ENCODE data around the gene CR1. TPM values are rescaled to one million over a fixed set of nuclear protein-coding genes. Genes with fewer than 3 reads are reported as not detected.
"Not testable (repeated sequence)": the region's sequence is repeated elsewhere in the genome, so short reads cannot be mapped to it uniquely, and the experiment has no call there.

Gene CR1
- total RNA-seq, 2 experiments from 2014 or later: not detected

DNA sequence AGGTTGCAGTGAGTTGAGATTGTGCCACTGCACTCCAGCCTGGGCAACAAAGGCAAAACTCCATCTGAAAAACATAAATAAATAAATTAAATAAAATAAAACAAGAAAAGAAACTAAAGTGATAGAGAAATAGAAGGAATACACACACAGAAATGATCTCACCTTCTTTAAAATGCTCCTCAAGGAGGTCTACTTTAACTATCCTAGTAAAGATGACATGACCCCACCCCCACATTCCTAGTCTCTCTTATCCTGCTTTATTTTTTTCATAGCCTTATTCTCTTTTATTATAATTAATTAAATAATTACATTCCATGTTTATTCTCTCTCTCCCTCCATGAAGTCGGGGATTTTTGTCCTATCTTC lies 131.0 kb downstream of the CR1 start:
- Mint-ChIP-seq H3K36me3 (ENCODE audit: low read depth) (no peaks in the 10 kb centered on the region), H3K27ac (no peak overlapping the region)

DNA sequence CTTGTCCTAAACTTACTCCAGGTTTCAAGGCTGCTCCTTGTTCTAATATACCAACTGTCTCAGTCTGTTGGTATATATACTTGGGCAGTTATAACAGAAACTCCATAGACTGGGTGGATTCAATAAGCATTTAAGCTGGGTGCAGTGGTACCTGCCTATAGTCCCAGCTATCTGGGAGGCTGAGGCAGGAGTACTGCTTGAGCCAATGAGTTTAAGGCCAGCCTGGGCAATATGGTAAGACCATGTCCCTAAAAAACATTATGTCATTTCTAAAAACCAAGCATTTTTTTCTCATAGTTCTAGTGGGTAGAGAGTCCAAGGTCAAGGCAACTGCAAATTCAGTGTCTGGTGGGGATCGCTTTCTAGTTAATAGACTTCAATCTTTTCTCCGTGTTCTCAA lies 131.5 kb downstream of the CR1 start:
- H3K9me3 Mint-ChIP-seq: no peaks in the 10 kb centered on the region
- ChIA-PET POLR2A (no interaction called here), CTCF (interaction anchor here (0.6 kb wide), 1 partner anchor 521 kb away, joined by 3 read pairs; no protein-coding TSS in a partner anchor)
- no peaks in the 10 kb centered on the region for H3K4me1 Mint-ChIP-seq
- H3K4me3 Mint-ChIP-seq: no peak overlapping the region
- peaks cover 9% of the 10 kb centered on the region for H3K27me3 Mint-ChIP-seq
- H3K36me3 Mint-ChIP-seq (ENCODE audit: low read depth): no peaks in the 10 kb centered on the region
- H3K27ac Mint-ChIP-seq: no peak overlapping the region
- DNase-seq: no peak

More for the DNA sequence above, 131.0 kb downstream of the CR1 start:
- Mint-ChIP-seq H3K9me3 (no peaks in the 10 kb centered on the region), H3K4me3 (no peak overlapping the region), H3K27me3 (peaks cover 9% of the 10 kb centered on the region), H3K4me1 (no peaks in the 10 kb centered on the region)
- ChIA-PET CTCF (no interaction called here), POLR2A (no interaction called here)
- no peak for DNase-seq

DNA sequence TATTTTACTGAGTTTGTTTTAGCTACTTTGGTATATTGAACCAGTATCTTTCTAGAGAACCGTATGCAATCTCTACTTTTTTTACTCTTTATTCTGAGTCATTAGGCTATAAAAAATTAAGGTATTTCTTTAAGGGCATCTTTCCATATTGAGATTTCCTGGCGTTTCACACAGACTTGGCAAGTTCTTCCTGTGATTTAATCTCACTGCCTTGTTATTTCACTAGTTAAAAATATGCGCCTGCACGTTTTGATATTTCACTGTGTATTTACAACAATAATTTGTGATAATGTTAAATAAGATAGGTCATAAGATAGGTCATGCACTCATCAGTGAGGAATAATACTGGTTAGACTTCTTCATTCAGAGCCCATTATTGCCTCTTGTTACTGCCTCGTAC lies 132.8 kb downstream of the CR1 start:
- Mint-ChIP-seq H3K4me3 (no peak overlapping the region), H3K36me3 (ENCODE audit: low read depth) (no peaks in the 10 kb centered on the region), H3K27ac (no peak overlapping the region), H3K27me3 (peaks cover 10% of the 10 kb centered on the region), H3K9me3 (no peaks in the 10 kb centered on the region), H3K4me1 (no peaks in the 10 kb centered on the region)
- POLR2A ChIA-PET: no interaction called here
- DNase-seq: no peak
- CTCF ChIA-PET: no interaction called here

DNA sequence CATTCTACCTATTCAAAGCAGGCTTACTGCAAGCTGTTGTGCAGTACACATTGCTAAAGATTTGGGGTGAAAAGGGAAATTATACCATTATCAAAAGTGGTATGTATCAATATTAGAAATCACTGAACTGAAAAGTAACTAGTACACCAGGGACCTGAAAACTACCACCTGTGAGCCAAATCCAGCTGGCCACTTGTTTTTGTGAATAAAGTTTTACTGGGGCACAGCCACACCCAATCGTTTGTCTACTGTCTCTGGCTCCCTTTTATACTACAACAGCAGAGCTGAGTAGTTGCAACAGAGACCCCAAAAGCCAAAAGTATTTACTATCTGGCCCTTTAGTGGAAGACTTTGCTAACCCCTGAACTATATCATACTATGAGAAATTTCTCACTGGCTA lies 135.2 kb downstream of the CR1 start:
- no peaks in the 10 kb centered on the region for H3K9me3 Mint-ChIP-seq
- POLR2A ChIA-PET: no interaction called here
- DNase-seq: no peak

DNA sequence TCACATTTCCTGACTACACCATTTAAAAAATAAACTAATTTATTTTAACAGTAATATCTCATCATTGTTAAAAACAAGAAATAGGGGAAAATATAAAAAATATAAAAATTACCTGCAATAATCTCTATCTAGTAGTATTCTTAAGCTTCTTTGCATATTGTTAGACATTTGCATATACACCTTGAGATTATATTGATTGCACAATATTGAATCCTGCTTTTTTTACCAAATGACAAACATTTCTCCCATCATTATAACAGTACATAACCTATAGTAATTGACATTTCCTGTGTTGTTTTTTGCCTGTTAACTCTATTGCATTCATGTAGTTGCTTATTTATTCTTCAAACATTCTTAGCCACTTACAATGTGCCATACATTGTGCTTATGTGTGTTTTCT lies 137.3 kb downstream of the CR1 start:
- no peaks in the 10 kb centered on the region for H3K9me3 Mint-ChIP-seq
- H3K36me3 Mint-ChIP-seq (ENCODE audit: low read depth): no peaks in the 10 kb centered on the region
- no peak for DNase-seq
- H3K4me3 Mint-ChIP-seq: no peak overlapping the region
- H3K27ac Mint-ChIP-seq: no peak overlapping the region
- H3K27me3 Mint-ChIP-seq: peaks cover 16% of the 10 kb centered on the region
- ChIA-PET POLR2A (no interaction called here), CTCF (no interaction called here)
- no peaks in the 10 kb centered on the region for H3K4me1 Mint-ChIP-seq

More for the DNA sequence above, 135.2 kb downstream of the CR1 start:
- H3K4me1 Mint-ChIP-seq: no peaks in the 10 kb centered on the region
- H3K4me3 Mint-ChIP-seq: no peak overlapping the region
- no peaks in the 10 kb centered on the region for H3K36me3 Mint-ChIP-seq (ENCODE audit: low read depth)
- CTCF ChIA-PET: no interaction called here
- no peak overlapping the region for H3K27ac Mint-ChIP-seq
- H3K27me3 Mint-ChIP-seq: peaks cover 13% of the 10 kb centered on the region

DNA sequence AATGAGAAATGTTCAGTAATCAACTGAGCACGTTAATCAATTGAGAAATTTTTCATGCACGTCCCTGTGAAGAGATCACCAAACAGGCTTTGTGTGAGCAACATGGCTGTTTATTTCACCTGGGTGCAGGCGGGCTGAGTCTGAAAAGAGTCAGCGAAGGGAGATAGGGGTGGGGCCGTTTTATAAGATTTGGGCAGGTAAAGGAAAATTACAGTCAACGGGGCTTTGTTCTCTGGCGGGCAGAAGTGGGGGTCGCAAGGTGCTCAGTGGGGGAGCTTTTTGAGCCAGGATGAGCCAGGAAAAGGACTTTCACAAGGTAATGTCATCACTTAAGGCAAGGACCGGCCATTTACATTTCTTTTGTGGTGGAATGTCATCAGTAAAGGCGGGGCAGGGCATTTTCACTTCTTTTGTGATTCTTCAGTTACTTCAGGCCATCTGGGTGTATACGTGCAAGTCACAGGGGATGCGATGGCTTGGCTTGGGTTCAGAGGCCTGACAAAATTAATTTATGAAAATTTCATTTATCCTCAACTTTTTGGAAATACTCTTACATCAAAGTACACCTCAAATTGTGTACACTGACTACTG lies 137.8 kb downstream of the CR1 start:
- H3K9me3 Mint-ChIP-seq; H3K4me3 Mint-ChIP-seq; POLR2A ChIA-PET; H3K36me3 Mint-ChIP-seq (ENCODE audit: low read depth); DNase-seq; H3K4me1 Mint-ChIP-seq; H3K27ac Mint-ChIP-seq; CTCF ChIA-PET: not testable (repeated sequence)
- H3K27me3 Mint-ChIP-seq: peaks cover 21% of the 10 kb centered on the region

DNA sequence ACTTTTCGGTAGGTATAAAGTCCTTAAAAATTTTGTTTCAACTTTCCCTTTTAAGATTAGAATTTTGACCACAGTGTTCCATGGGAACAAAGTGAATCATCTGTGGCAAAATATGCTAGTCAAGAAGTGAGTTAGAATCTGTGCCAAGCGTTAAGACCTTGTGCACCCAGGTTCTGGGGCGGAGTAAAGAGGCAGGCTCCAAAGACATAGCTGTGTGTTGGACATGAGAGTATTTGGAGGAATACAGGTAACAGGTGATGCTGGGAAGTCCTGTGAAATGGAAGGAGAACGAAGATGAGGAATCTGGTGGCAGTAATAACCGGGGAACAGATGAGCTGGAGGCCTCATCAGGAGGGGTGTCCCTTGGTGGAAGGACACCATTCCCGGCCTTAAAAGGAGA lies 138.3 kb downstream of the CR1 start:
- POLR2A ChIA-PET; H3K4me1 Mint-ChIP-seq; CTCF ChIA-PET; H3K36me3 Mint-ChIP-seq (ENCODE audit: low read depth); H3K4me3 Mint-ChIP-seq; H3K27ac Mint-ChIP-seq; DNase-seq; H3K9me3 Mint-ChIP-seq: not testable (repeated sequence)
- peaks cover 23% of the 10 kb centered on the region for H3K27me3 Mint-ChIP-seq

DNA sequence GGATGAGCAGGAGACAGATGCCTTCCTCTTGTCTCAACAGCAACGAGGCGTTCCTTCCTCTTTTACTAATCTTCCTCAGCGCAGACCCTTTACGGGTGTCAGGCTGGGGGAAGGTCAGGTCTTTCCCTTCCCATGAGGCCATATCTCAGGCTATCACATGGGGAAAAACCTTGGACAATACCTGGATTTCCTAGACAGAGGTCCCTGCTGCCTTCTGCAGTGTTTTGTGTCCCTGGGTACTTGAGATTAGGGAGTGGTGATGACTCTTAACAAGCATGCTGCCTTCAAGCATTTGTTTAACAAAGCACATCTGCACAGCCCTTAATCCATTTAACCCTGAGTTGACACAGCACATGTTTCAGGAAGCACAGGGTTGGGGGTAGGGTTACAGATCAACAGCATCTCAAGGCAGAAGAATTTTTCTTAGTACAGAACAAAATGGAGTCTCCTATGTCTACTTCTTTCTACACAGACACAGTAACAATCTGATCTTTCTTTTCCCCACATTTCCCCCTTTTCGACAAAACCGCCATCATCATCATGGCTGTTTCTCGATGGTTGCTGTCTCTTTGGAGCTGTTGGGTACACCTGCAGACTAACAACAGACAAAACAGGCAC lies 139.7 kb downstream of the CR1 start:
- H3K36me3 Mint-ChIP-seq (ENCODE audit: low read depth); H3K27ac Mint-ChIP-seq; H3K4me1 Mint-ChIP-seq; H3K4me3 Mint-ChIP-seq; CTCF ChIA-PET; DNase-seq; H3K9me3 Mint-ChIP-seq; POLR2A ChIA-PET: not testable (repeated sequence)
- H3K27me3 Mint-ChIP-seq: peaks cover 22% of the 10 kb centered on the region

DNA sequence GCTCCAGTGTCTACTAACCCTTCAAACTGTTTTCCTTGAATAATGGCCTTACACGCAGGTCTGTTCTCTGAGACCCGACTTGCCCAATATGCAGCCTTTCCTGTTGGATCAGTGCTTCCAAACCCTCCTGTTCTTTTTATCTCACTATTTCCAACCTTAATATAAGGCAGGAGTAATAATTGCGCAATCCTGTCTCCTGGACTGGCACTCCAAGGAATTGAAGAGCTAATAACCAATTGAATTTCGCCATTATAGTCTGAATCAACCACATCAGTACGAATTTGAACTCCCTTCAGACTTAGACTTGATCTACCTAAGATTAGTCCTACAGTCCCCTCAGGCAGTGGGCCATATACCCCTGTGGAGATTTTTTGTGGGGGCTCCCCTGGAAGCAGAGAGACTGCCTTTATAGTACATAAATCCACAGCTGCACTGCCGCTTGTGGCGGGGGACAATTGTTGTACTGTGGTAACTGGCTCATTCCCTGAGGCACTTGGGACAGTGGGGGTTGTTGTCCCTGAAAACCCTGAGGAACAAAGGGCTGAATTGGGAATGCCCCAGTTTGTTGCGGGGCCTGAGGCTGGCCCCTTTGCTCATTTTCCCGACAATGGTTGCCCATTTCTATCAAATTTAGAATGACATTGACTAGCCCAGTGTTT lies 142.7 kb downstream of the CR1 start:
- H3K4me1 Mint-ChIP-seq; H3K27ac Mint-ChIP-seq; CTCF ChIA-PET; DNase-seq; H3K36me3 Mint-ChIP-seq (ENCODE audit: low read depth); H3K4me3 Mint-ChIP-seq; POLR2A ChIA-PET; H3K9me3 Mint-ChIP-seq: not testable (repeated sequence)
- peaks cover 32% of the 10 kb centered on the region for H3K27me3 Mint-ChIP-seq

DNA sequence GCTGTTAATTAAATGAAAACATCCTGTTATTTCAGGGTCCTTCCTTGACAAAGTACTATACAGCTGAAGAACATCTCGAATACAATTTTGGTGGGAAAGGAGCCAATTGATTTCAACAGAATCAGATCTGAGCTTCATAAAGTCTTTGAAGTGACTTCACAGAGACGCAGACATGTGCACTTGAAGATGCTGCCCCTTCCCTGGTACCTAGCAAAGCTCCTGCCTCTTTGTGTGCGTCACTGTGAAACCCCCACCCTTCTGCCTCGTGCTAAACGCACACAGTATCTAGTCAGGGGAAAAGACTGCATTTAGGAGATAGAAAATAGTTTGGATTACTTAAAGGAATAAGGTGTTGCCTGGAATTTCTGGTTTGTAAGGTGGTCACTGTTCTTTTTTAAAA lies 143.4 kb downstream of the CR1 start:
- H3K4me3 Mint-ChIP-seq; DNase-seq; H3K9me3 Mint-ChIP-seq; CTCF ChIA-PET; H3K4me1 Mint-ChIP-seq; H3K36me3 Mint-ChIP-seq (ENCODE audit: low read depth); H3K27ac Mint-ChIP-seq; POLR2A ChIA-PET: not testable (repeated sequence)
- H3K27me3 Mint-ChIP-seq: peaks cover 32% of the 10 kb centered on the region

DNA sequence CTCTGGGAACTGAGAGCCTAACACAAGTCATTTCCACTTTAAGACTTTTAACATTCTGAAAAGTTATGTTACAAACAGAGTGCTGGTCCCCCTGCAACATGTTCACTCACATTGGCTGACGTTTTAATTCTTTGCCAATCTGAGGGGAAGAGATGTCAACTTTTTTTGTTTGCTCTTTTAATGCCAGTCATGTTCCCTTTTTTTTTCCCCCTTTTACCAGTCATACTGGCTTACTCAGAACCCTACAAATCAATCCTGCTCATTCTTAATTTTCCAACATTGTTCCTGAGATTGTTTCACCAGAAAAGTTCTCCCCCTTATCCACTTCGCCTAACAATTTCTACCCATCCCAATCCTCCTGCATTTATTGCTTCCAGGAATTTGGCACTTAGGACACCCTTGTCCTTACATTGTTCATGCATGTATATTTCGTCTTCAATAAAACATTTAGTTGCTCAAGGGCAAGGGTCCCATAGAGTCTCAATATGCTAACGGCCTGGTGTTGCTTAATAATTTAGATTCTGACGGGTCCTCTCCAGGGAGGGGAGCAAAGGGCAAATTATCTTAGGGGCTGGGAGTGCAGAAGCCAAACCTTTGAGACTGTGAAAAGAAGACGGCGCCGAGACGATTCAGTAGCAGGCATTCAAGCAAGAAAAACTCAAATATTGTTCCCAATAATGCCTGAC lies 148.4 kb downstream of the CR1 start:
- ChIA-PET CTCF (no interaction called here), POLR2A (no interaction called here)
- H3K4me1 Mint-ChIP-seq: peaks cover 7% of the 10 kb centered on the region
- DNase-seq: no peak
- H3K27ac Mint-ChIP-seq: no peak overlapping the region
- peak overlapping the region; percentile 44 for H3K4me3 Mint-ChIP-seq
- no peaks in the 10 kb centered on the region for H3K36me3 Mint-ChIP-seq (ENCODE audit: low read depth)
- peaks cover 32% of the 10 kb centered on the region for H3K27me3 Mint-ChIP-seq
- no peaks in the 10 kb centered on the region for H3K9me3 Mint-ChIP-seq

DNA sequence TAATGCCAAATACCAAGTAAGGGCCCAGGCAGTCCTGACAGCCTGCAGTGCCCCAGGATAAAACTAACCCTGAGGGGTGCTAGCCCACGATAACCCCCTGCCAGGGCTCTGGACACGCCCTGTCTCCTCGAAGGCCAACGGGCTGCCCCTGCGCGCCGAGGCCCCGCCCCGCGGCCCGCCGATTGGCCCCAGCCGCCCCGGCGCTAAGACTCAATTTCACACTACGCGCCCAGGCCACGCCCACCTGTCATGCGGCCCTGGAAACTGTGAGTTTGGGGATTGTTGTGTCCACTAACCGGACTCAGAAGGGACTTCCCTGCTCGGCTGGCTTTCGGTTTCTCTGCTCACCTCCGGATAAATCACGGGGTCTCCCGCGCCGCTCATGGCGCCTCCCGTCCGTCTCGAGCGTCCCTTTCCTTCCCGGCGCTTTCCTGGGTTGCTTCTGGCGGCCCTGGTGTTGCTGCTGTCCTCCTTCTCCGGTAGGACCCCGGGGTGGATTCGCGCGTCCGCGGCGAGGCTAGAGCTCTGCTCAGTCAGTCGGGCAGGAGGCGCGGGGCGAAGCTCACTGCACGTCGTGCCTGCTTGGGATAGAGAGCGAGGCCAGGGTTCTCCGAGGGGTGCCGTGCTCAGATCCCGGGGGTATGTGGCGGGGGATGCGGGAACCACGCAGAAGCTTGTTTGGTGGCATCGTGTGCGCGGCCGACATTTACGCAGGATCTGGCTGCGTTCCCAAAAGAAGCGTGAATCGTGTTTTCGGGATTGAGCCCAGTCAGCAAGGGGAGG lies 149.1 kb downstream of the CR1 start, which contains the start of gene CR1L:
CR1L (plus strand) TSS at position 282 of the 783 bp plus-strand sequence; CDS start at position 383, 101 bp downstream.
- peak; percentile 72 for DNase-seq
- H3K36me3 Mint-ChIP-seq (ENCODE audit: low read depth): no peaks in the 10 kb centered on the region
- peaks cover 34% of the 10 kb centered on the region for H3K27me3 Mint-ChIP-seq
- H3K4me3 Mint-ChIP-seq: peak within 1 kb of the TSS; percentile 69
- H3K4me1 Mint-ChIP-seq: peaks cover 7% of the 10 kb centered on the region
- no peaks in the 10 kb centered on the region for H3K9me3 Mint-ChIP-seq
- no peak within 1 kb of the TSS for H3K27ac Mint-ChIP-seq
- POLR2A ChIA-PET: no interaction called here
- CTCF ChIA-PET: no interaction called here

DNA sequence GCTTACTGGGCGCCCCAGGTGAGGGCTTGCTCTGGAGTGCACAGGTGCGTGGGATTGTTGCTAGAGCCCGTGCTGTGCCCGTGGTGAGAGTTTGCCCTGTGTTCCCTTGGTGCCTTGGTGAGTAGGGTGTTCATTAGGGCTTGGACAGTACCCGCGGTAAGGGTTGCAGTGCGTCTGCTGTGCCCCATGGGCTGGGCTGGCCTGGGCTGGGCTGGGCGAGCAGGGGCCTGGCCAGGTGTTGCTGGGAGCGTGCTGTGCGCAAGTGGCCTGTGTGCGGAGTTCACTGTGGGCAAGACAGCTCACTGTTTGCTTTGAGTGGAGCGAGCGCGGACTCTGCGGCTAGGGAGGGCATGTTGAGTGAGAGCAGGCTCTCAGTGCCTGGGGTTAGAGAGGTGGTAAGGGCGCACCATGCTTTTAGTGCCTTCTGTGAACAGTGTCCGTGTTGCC lies 149.7 kb downstream of the CR1 start:
- H3K9me3 Mint-ChIP-seq: no peaks in the 10 kb centered on the region

More for the DNA sequence above, 149.7 kb downstream of the CR1 start:
- DNase-seq: no peak
- ChIA-PET CTCF (no interaction called here), POLR2A (no interaction called here)
- Mint-ChIP-seq H3K27ac (no peak overlapping the region), H3K27me3 (peaks cover 37% of the 10 kb centered on the region), H3K36me3 (ENCODE audit: low read depth) (no peaks in the 10 kb centered on the region), H3K4me1 (peaks cover 7% of the 10 kb centered on the region), H3K4me3 (peak overlapping the region; percentile 69)

Data from activated CD4-positive, alpha-beta memory T cell treated with anti-CD3 and anti-CD28 coated beads, Interleukin-2, amount 10 ng/mL, durations not matched to agents 7 days and 5 days (primary cell).